Anterior cingulate cortex (tissue), 58 donors: ENCODE data around the gene PHF19.

ENCODE experiments used
- DNase-seq, 58 donors: peaks; one replicate each; lab custom pipeline; 2025; lab: John Stamatoyannopoulos, UW

Gene PHF19

GRCh38 chr9:120859361-120859760 is 17.6 kb downstream of the PHF19 start:
- DNase-seq = no peak

GRCh38 chr9:120857902-120858301 is 19.1 kb downstream of the PHF19 start:
- DNase-seq = no peak

GRCh38 chr9:120857481-120857880 is 19.5 kb downstream of the PHF19 start:
- DNase-seq = peak in 7 of 58 donors; percentile 6 to 27 (median 12)

GRCh38 chr9:120856700-120857099 is 20.3 kb downstream of the PHF19 start:
- DNase-seq = no peak

- DNase-seq = no peak
Observed at GRCh38 chr9:120855827-120856670, 20.9 kb downstream of the PHF19 start.

GRCh38 chr9:120854596-120855327 is 22.2 kb downstream of the PHF19 start:
- no peak for DNase-seq

GRCh38 chr9:120853198-120853597 is 23.8 kb downstream of the PHF19 start:
- DNase-seq = no peak

- DNase-seq = no peak
Observed at GRCh38 chr9:120852240-120853010, 24.6 kb downstream of the PHF19 start.

- no peak for DNase-seq
Observed at GRCh38 chr9:120851449-120851848, 25.5 kb downstream of the PHF19 start.

GRCh38 chr9:120850315-120850714 is 26.7 kb downstream of the PHF19 start:
- no peak for DNase-seq

GRCh38 chr9:120846906-120847305 is 30.1 kb downstream of the PHF19 start:
- DNase-seq = no peak

GRCh38 chr9:120846251-120846889 is 30.6 kb downstream of the PHF19 start:
- no peak for DNase-seq

- DNase-seq = no peak
Observed at GRCh38 chr9:120845255-120845654, 31.7 kb downstream of the PHF19 start.

- peak; percentile 35 to 98 (median 89) for DNase-seq
Observed at GRCh38 chr9:120842685-120843485, 34.1 kb downstream of the PHF19 start, which contains the start of gene PSMD5. PSMD5 (minus strand) TSS chr9:120842922; CDS start chr9:120842909, 13 bp downstream.

- no peak for DNase-seq
Observed at GRCh38 chr9:120841930-120842684, 34.9 kb downstream of the PHF19 start.

GRCh38 chr9:120839146-120839545 is 37.8 kb downstream of the PHF19 start:
- no peak for DNase-seq

- no peak for DNase-seq
Observed at GRCh38 chr9:120837921-120838320, 39.1 kb downstream of the PHF19 start.

GRCh38 chr9:120833325-120833724 is 43.7 kb downstream of the PHF19 start:
- no peak for DNase-seq

- DNase-seq = no peak
Observed at GRCh38 chr9:120832807-120833206, 44.2 kb downstream of the PHF19 start.
